Chondrocyte (in vitro differentiated cells): Measurements from ENCODE around the gene GNL2. TPM values are rescaled to one million over a fixed set of nuclear protein-coding genes. Genes with fewer than 3 reads are reported as not detected.
"Not testable (repeated sequence)": the region's sequence is repeated elsewhere in the genome, so short reads cannot be mapped to it uniquely, and the experiment has no call there.

Source experiments
- DNase-seq: peaks from one replicate; pipeline ENCODE4 v3.0.0; 2021; ENCODE audit warnings: mixed read lengths, low spot score
- H3K27ac Mint-ChIP-seq: one replicate; pipeline ENCODE4 v1.8.0; 2021; ENCODE audit warnings: mild to moderate bottlenecking, moderate library complexity, mixed read lengths; ENCODE audit not compliant: unreplicated experiment
- H3K27me3 Mint-ChIP-seq: 2 replicates; pipeline ENCODE4 v1.8.0; 2021; ENCODE audit warnings: low read depth, mixed read lengths
- H3K36me3 Mint-ChIP-seq: 2 replicates; pipeline ENCODE4 v1.8.0; 2021; ENCODE audit warnings: low read depth, mixed read lengths
- H3K4me1 Mint-ChIP-seq: 2 replicates; pipeline ENCODE4 v1.8.0; 2021; ENCODE audit warnings: low read depth, mild to moderate bottlenecking, mixed read lengths
- H3K4me3 Mint-ChIP-seq: one replicate; pipeline ENCODE4 v1.8.0; 2021; ENCODE audit warnings: mild to moderate bottlenecking, moderate library complexity, mixed read lengths; ENCODE audit not compliant: unreplicated experiment
- H3K9me3 Mint-ChIP-seq: 2 replicates; pipeline ENCODE4 v1.8.0; 2021; ENCODE audit warnings: low read depth, mixed read lengths
- CTCF ChIP-seq: fragments of 200-600 bp; sonication (generic); IDR thresholded peaks from 2 replicates; pipeline ENCODE4 v1.5.0; 2021; ENCODE audit warnings: antibody characterized with exemption, mild to moderate bottlenecking, moderate library complexity
- total RNA-seq: library from RNA; stranded (reverse); gene quantifications from 3 replicates; pipeline ENCODE4 v1.2.1, GENCODE V29; 2021

Gene GNL2
- total RNA-seq, 1 donor from 2014 or later: 47.6 TPM

GRCh38 chr1:37519613-37520012 is 76.1 kb downstream of the GNL2 start:
- no peaks in the 10 kb centered on the region for H3K27me3 Mint-ChIP-seq
- H3K27ac Mint-ChIP-seq: no peak overlapping the region
- peaks cover 10% of the 10 kb centered on the region for H3K4me1 Mint-ChIP-seq
- no peak overlapping the region for H3K4me3 Mint-ChIP-seq
- no peak for DNase-seq
- H3K36me3 Mint-ChIP-seq: no peaks in the 10 kb centered on the region
- H3K9me3 Mint-ChIP-seq: no peaks in the 10 kb centered on the region
- TF ChIP-seq CTCF: no peak

- not testable (repeated sequence) for H3K4me3 Mint-ChIP-seq, H3K36me3 Mint-ChIP-seq, H3K27ac Mint-ChIP-seq, H3K9me3 Mint-ChIP-seq, H3K27me3 Mint-ChIP-seq, DNase-seq
- peaks cover 11% of the 10 kb centered on the region for H3K4me1 Mint-ChIP-seq
These were observed 76.8 kb downstream of the GNL2 start for GRCh38 chr1:37518929-37519328.

GRCh38 chr1:37518241-37518640 is 77.5 kb downstream of the GNL2 start:
- H3K36me3 Mint-ChIP-seq, H3K4me3 Mint-ChIP-seq, H3K9me3 Mint-ChIP-seq, H3K27me3 Mint-ChIP-seq, DNase-seq, H3K27ac Mint-ChIP-seq: not testable (repeated sequence)
- peaks cover 18% of the 10 kb centered on the region for H3K4me1 Mint-ChIP-seq

GRCh38 chr1:37517569-37517968 is 78.2 kb downstream of the GNL2 start:
- TF ChIP-seq CTCF: no peak
- H3K27me3 Mint-ChIP-seq: no peaks in the 10 kb centered on the region

More at GRCh38 chr1:37517569-37517968, 78.2 kb downstream of the GNL2 start:
- Mint-ChIP-seq H3K4me3 (no peak overlapping the region), H3K9me3 (no peaks in the 10 kb centered on the region), H3K4me1 (peaks cover 20% of the 10 kb centered on the region), H3K36me3 (no peaks in the 10 kb centered on the region), H3K27ac (no peak overlapping the region)
- no peak for DNase-seq

Other genes starting within 250 kb of the GNL2 start
- gene ZC3H12A, start 121.4 kb downstream of the GNL2 start, total RNA-seq: 5.9 to 7.5 TPM (median 6.9 TPM) in 3 replicates
- 47.4 to 52.8 TPM (median 48.7 TPM) in 3 replicates for gene MEAF6, start 81.2 kb downstream of the GNL2 start, total RNA-seq
- gene SNIP1, start 41.6 kb downstream of the GNL2 start, total RNA-seq: 15.1 to 17.5 TPM (median 15.6 TPM) in 3 replicates
- gene DNALI1, start 39.0 kb downstream of the GNL2 start, total RNA-seq: 3.5 to 5.7 TPM (median 3.9 TPM) in 3 replicates
- gene RSPO1, start 39.0 kb upstream of the GNL2 start, total RNA-seq: not detected in 3 replicates
- gene CDCA8, start 96.6 kb upstream of the GNL2 start, total RNA-seq: 5.7 to 7.0 TPM (median 6.0 TPM) in 3 replicates
- 0.37 TPM in 1 of 3 replicates, not detected in the others for gene EPHA10, start 169.2 kb upstream of the GNL2 start, total RNA-seq
- gene MANEAL, start 197.9 kb upstream of the GNL2 start, total RNA-seq: 3.9 to 4.2 TPM (median 4.0 TPM) in 3 replicates
- 72.6 to 80.0 TPM (median 76.1 TPM) in 3 replicates for gene C1orf122, start 211.9 kb upstream of the GNL2 start, total RNA-seq
- gene YRDC, start 212.3 kb upstream of the GNL2 start, total RNA-seq: 11.9 to 17.7 TPM (median 15.5 TPM) in 3 replicates